ENCODE results near the gene CLEC11A.
A peak's percentile ranks its signal among the peaks of the same experiment; 100 is the strongest.

The CLEC11A gene

DNA sequence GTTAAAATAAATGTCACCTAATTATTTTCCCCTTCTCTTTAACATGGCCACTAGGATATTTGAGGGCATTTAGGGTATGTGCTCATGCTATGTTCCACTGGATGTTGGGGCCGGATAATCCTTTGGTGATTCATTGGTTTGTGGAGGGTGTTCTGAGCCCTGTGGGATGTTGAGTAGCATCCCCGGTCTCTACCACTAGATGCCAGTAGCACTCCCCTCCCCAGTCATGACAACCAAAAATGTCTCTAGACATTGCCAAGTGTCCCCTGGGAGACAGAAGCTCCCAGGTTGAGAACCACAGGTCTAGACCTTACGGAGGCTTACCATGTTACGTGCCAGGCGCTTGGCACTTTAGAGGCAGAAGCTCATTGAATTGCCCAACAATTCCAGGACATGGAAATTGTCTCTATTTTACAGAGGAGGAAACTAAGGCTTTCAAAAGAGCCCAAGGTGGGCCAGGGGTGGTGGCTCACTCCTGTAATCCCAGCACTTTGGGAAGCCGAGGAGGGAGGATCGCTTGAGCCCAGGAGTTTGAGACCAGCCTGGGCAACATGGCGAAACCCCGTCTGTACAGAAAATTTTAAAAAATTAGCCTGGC lies 17.6 kb upstream of the CLEC11A start:
- peak; percentile 43 for DNase-seq (ENCODE audit: extremely low read depth, low read depth)
- peak; percentile 83 for TF ChIP-seq CTCF (IDR thresholded peaks at IDR 0.05; ENCODE audit: low read depth, low read length, missing control alignments)
- H3K4me3 ChIP-seq (replicated peaks; ENCODE audit: low read depth, low read length), result no peak overlapping the region

- TF ChIP-seq CTCF (IDR thresholded peaks at IDR 0.05; ENCODE audit: low read depth, low read length, missing control alignments), result no peak
- H3K4me3 ChIP-seq (replicated peaks; ENCODE audit: low read depth, low read length), result no peak overlapping the region
- DNase-seq (ENCODE audit: extremely low read depth, low read depth), result no peak
Measured at GRCh38 chr19:50706387-50706786, 16.8 kb upstream of the CLEC11A start.

DNA sequence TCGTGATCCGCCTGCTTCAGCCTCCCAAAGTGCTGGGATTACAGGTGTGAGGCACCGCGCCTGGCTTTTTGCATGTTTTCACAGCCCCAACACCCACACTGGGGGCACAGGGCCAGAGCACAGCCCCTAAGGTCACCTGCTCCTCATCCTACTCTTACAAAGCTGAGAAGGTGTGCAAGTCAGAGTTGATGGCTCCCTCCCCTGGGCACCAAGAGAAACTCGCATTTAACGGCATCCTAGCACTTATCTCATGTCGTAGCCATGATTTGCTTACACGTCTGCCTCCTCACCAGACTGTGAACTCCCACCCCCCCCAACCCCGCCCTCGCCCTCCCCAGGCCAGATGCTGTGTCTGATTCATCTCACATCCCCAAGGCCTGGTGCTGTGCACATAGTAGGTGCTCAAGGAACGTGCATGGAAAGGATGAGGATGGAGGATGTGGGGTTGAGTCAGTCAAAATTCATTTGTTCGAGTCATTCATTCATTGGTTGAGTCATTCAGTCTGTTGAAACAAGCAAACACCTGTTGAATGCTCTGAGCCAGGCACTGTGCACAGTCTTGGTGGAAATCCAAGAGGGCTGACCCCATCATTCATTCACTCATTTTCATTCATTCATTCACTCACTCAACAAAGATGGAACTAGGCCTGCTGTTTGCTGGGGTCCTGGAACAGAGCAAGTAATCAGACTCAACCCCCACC lies 14.8 kb upstream of the CLEC11A start:
- no peak for DNase-seq (ENCODE audit: extremely low read depth, low read depth)
- H3K4me3 ChIP-seq (replicated peaks; ENCODE audit: low read depth, low read length), result no peak overlapping the region
- TF ChIP-seq CTCF (IDR thresholded peaks at IDR 0.05; ENCODE audit: low read depth, low read length, missing control alignments), result no peak

- DNase-seq (ENCODE audit: extremely low read depth, low read depth), result no peak
- no peak overlapping the region for H3K4me3 ChIP-seq (replicated peaks; ENCODE audit: low read depth, low read length)
- no peak for TF ChIP-seq CTCF (IDR thresholded peaks at IDR 0.05; ENCODE audit: low read depth, low read length, missing control alignments)
Measured at GRCh38 chr19:50710094-50710493, 13.1 kb upstream of the CLEC11A start.

DNA sequence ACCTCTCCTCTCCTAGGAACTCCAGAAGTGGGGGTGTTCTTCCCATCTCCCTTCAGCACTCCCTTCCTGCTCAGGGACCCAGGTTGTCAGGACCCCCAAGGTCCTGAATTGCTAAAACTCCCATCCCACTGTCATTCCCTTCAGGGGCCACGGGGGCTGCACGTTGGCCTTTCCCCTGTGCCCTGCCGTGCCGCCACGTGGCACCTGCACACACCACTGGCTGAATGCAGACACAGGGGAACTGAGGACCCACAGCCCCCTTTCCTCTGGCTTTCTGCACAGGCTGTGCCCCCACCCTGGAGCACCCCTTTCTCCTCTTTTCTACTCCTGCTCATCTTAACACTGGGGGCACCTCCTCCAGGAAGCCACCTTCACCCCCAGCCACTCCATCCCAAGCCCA lies 12.6 kb upstream of the CLEC11A start:
- no peak overlapping the region for H3K4me3 ChIP-seq (replicated peaks; ENCODE audit: low read depth, low read length)
- TF ChIP-seq CTCF (IDR thresholded peaks at IDR 0.05; ENCODE audit: low read depth, low read length, missing control alignments), result no peak
- DNase-seq (ENCODE audit: extremely low read depth, low read depth), result no peak

GRCh38 chr19:50711196-50711595 lies 12.0 kb upstream of the CLEC11A start:
- no peak overlapping the region for H3K4me3 ChIP-seq (replicated peaks; ENCODE audit: low read depth, low read length)
- TF ChIP-seq CTCF (IDR thresholded peaks at IDR 0.05; ENCODE audit: low read depth, low read length, missing control alignments), result no peak
- no peak for DNase-seq (ENCODE audit: extremely low read depth, low read depth)
